HG02981 (cell line): Measurements from ENCODE around the gene PIK3C2G.

Source experiments
- ATAC-seq: cut with Tn5 transposase; IDR thresholded peaks from one replicate; pipeline ENCODE4 v1.9.1; 2021; ENCODE audit warnings: mild to moderate bottlenecking, moderate library complexity; ENCODE audit not compliant: unreplicated experiment

Gene PIK3C2G

GRCh38 chr12:18415227-18415626, 153.9 kb downstream of the PIK3C2G start:
- ATAC-seq = no peak

- no peak for ATAC-seq
Measured at GRCh38 chr12:18416412-18416811, 155.1 kb downstream of the PIK3C2G start.

- no peak for ATAC-seq
Measured at GRCh38 chr12:18419311-18419710, 158.0 kb downstream of the PIK3C2G start.

- ATAC-seq = no peak
Measured at GRCh38 chr12:18421867-18422266, 160.5 kb downstream of the PIK3C2G start.

- ATAC-seq = no peak
Measured at GRCh38 chr12:18422871-18423270, 161.6 kb downstream of the PIK3C2G start.

GRCh38 chr12:18424857-18425256, 163.5 kb downstream of the PIK3C2G start:
- ATAC-seq = no peak

- no peak for ATAC-seq
Measured at GRCh38 chr12:18427520-18427919, 166.2 kb downstream of the PIK3C2G start.

GRCh38 chr12:18428416-18428815, 167.1 kb downstream of the PIK3C2G start:
- no peak for ATAC-seq

- no peak for ATAC-seq
Measured at GRCh38 chr12:18429366-18429765, 168.0 kb downstream of the PIK3C2G start.

- ATAC-seq = peak; percentile 78
Measured at GRCh38 chr12:18430425-18431048, 169.2 kb downstream of the PIK3C2G start.

- no peak for ATAC-seq
Measured at GRCh38 chr12:18431771-18432170, 170.5 kb downstream of the PIK3C2G start.

GRCh38 chr12:18432206-18432605, 170.9 kb downstream of the PIK3C2G start:
- no peak for ATAC-seq

- ATAC-seq = no peak
Measured at GRCh38 chr12:18436170-18436569, 174.9 kb downstream of the PIK3C2G start.

- ATAC-seq = no peak
Measured at GRCh38 chr12:18439541-18439940, 178.2 kb downstream of the PIK3C2G start.

- no peak for ATAC-seq
Measured at GRCh38 chr12:18443768-18444437, 182.6 kb downstream of the PIK3C2G start.

- ATAC-seq = peak; percentile 47
Measured at GRCh38 chr12:18446061-18446644, 184.8 kb downstream of the PIK3C2G start.

GRCh38 chr12:18454330-18454729, 193.0 kb downstream of the PIK3C2G start:
- no peak for ATAC-seq

GRCh38 chr12:18456344-18456743, 195.0 kb downstream of the PIK3C2G start:
- ATAC-seq = no peak

- ATAC-seq = no peak
Measured at GRCh38 chr12:18457362-18457761, 196.0 kb downstream of the PIK3C2G start.

GRCh38 chr12:18461758-18462157, 200.4 kb downstream of the PIK3C2G start:
- no peak for ATAC-seq

- ATAC-seq = no peak
Measured at GRCh38 chr12:18462442-18462841, 201.1 kb downstream of the PIK3C2G start.

GRCh38 chr12:18467620-18468245, 206.4 kb downstream of the PIK3C2G start:
- peak; percentile 62 for ATAC-seq
